ENCODE data around the gene DIDO1.

The DIDO1 gene

GRCh38 chr20:62926229-62927127 lies at the start of gene DIDO1:
DIDO1 (minus strand) TSS chr20:62926505.
- DNase-seq (ENCODE audit: low spot score) = peak; percentile 98

GRCh38 chr20:62975251-62975760 lies 49.0 kb upstream of the DIDO1 start:
- no peak for DNase-seq (ENCODE audit: low spot score)

GRCh38 chr20:62972845-62973745 lies 46.8 kb upstream of the DIDO1 start:
- DNase-seq (ENCODE audit: low spot score) = no peak

GRCh38 chr20:62971950-62972844 lies 45.9 kb upstream of the DIDO1 start:
- peak; percentile 97 for DNase-seq (ENCODE audit: low spot score)

- no peak for DNase-seq (ENCODE audit: low spot score)
Observed at GRCh38 chr20:62971211-62971949, 45.1 kb upstream of the DIDO1 start.

- no peak for DNase-seq (ENCODE audit: low spot score)
Observed at GRCh38 chr20:62970307-62971210, 44.3 kb upstream of the DIDO1 start.

- DNase-seq (ENCODE audit: low spot score) = no peak
Observed at GRCh38 chr20:62969939-62970306, 43.6 kb upstream of the DIDO1 start.

- DNase-seq (ENCODE audit: low spot score) = no peak
Observed at GRCh38 chr20:62969179-62969760, 43.0 kb upstream of the DIDO1 start.

- DNase-seq (ENCODE audit: low spot score) = no peak
Observed at GRCh38 chr20:62968378-62969178, 42.3 kb upstream of the DIDO1 start.

- no peak for DNase-seq (ENCODE audit: low spot score)
Observed at GRCh38 chr20:62967628-62968351, 41.5 kb upstream of the DIDO1 start.

GRCh38 chr20:62967149-62967501 lies 40.8 kb upstream of the DIDO1 start:
- DNase-seq (ENCODE audit: low spot score) = no peak

GRCh38 chr20:62966212-62967148 lies 40.2 kb upstream of the DIDO1 start:
- no peak for DNase-seq (ENCODE audit: low spot score)

GRCh38 chr20:62965363-62965771 lies 39.1 kb upstream of the DIDO1 start:
- no peak for DNase-seq (ENCODE audit: low spot score)

- no peak for DNase-seq (ENCODE audit: low spot score)
Observed at GRCh38 chr20:62964700-62965099, 38.4 kb upstream of the DIDO1 start.

GRCh38 chr20:62963614-62964397 lies 37.5 kb upstream of the DIDO1 start:
- no peak for DNase-seq (ENCODE audit: low spot score)

Data from AG20443 (cell line).